H1 (cell line): Measurements from ENCODE around the gene TMEM161A.

ENCODE experiments used
- EP300 ChIP-seq, 2 experiments: IDR thresholded peaks; 1 replicate in 1 of 2; 2 replicates in 1 of 2; pipeline ENCODE4 v1.6.1; 2011 to 2012; ENCODE audit warnings: low read depth in 2 of 2, low read length in 2 of 2, mild to moderate bottlenecking in 2 of 2, borderline replicate concordance in 1 of 2, inconsistent platforms in 1 of 2, moderate library complexity in 1 of 2
- EZH2 ChIP-seq: fragments of 200-600 bp; sonication (generic); IDR thresholded peaks from 2 replicates; pipeline ENCODE4 v1.7.1; 2012; ENCODE audit warnings: low read depth, mild to moderate bottlenecking, moderate library complexity, low read length, inconsistent platforms; ENCODE audit not compliant: severe bottlenecking
- RFX5 ChIP-seq: IDR thresholded peaks from 2 replicates; pipeline ENCODE4 v1.6.1; 2011; ENCODE audit warnings: low read depth, low read length, improper control_type of control experiment, borderline replicate concordance
- TF ChIP-seq, protein P1 (sequence below), 3 experiments: IDR thresholded peaks; 1 replicate in 2 of 3; 2 replicates in 1 of 3; pipeline versions ENCODE4 v1.5.1 to v1.6.1; 2011; ENCODE audit warnings: low read length in 3 of 3, mild to moderate bottlenecking in 3 of 3, inconsistent platforms in 2 of 3, low read depth in 1 of 3, moderate library complexity in 1 of 3; ENCODE audit not compliant: insufficient read depth in 1 of 3; ENCODE audit errors: control extremely low read depth in 1 of 3

GRCh38 chr19:19120308-19121231, 17.7 kb downstream of the TMEM161A start:
- TF ChIP-seq, protein P1, sequence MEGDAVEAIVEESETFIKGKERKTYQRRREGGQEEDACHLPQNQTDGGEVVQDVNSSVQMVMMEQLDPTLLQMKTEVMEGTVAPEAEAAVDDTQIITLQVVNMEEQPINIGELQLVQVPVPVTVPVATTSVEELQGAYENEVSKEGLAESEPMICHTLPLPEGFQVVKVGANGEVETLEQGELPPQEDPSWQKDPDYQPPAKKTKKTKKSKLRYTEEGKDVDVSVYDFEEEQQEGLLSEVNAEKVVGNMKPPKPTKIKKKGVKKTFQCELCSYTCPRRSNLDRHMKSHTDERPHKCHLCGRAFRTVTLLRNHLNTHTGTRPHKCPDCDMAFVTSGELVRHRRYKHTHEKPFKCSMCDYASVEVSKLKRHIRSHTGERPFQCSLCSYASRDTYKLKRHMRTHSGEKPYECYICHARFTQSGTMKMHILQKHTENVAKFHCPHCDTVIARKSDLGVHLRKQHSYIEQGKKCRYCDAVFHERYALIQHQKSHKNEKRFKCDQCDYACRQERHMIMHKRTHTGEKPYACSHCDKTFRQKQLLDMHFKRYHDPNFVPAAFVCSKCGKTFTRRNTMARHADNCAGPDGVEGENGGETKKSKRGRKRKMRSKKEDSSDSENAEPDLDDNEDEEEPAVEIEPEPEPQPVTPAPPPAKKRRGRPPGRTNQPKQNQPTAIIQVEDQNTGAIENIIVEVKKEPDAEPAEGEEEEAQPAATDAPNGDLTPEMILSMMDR (IDR thresholded peaks at IDR 0.05; ENCODE audit: control extremely low read depth in 1 of 3, insufficient read depth in 1 of 3, low read depth in 1 of 3, low read length in 3 of 3): peak; percentile 11 to 46 (median 31)
- TF ChIP-seq EP300 (IDR thresholded peaks at IDR 0.05; ENCODE audit: borderline replicate concordance in 1 of 2, low read depth in 2 of 2, low read length in 2 of 2): no peak
- no peak for TF ChIP-seq EZH2
- TF ChIP-seq RFX5: no peak
